Uterus (tissue), 2 donors: ENCODE data around the gene SYT2.

Experiments used
- CTCF ChIP-seq, 4 experiments: fragments of 200-600 bp in 2 of 4; fragments of 450-650 bp in 2 of 4; sonication (generic) in 2 of 4; IDR thresholded peaks; one replicate each; pipeline ENCODE4 v1.5.1; 2016 to 2019; ENCODE audit warnings: antibody characterized with exemption in 4 of 4, mild to moderate bottlenecking in 2 of 4, moderate library complexity in 1 of 4
- POLR2A ChIP-seq, 2 donors: fragments of 450-650 bp; IDR thresholded peaks; one replicate each; pipeline ENCODE4 v1.6.1; 2016; ENCODE audit warnings: antibody characterized with exemption in 2 of 2, mild to moderate bottlenecking in 1 of 2, moderate library complexity in 1 of 2

GRCh38 chr1:202642212-202642611 is 68.0 kb downstream of the SYT2 start:
- TF ChIP-seq CTCF (IDR thresholded peaks at IDR 0.05), result no peak
- TF ChIP-seq POLR2A (IDR thresholded peaks at IDR 0.05), result no peak
